Naive thymus-derived CD4-positive, alpha-beta T cell (primary cell): ENCODE measurements around the gene CIRBP. TPM values are rescaled to one million over a fixed set of nuclear protein-coding genes. Genes with fewer than 3 reads are reported as not detected.
A peak's percentile ranks its signal among the peaks of the same experiment; 100 is the strongest.

Experiments used
- ATAC-seq: fragments of 150-1000 bp; cut with Tn5 transposase; 2 replicates; pipeline ENCODE4 v1.10.0; 2021; ENCODE audit warnings: mild to moderate bottlenecking, moderate library complexity
- CTCF ChIA-PET: fragments of 350-600 bp; sonication (Branson Sonifier 250); formaldehyde crosslinking; loops from one replicate; lab custom pipeline; 2021; ENCODE audit warnings: antibody characterized with exemption; lab: Charles Lee
- POLR2A ChIA-PET: fragments of 350-600 bp; sonication (Branson Sonifier 250); formaldehyde crosslinking; loops from one replicate; lab custom pipeline; 2021; ENCODE audit warnings: antibody characterized with exemption, inconsistent platforms; lab: Charles Lee
- DNase-seq, 9 donors: peaks; one replicate each; pipeline versions ENCODE4 v3.0.0 to v3.0.0-alpha.2; 2020 to 2022; ENCODE audit warnings: mixed read lengths in 1 of 9
- H3K27ac ChIP-seq: one replicate; pipeline ENCODE4 v1.7.0; 2013; ENCODE audit warnings: mild to moderate bottlenecking, low read depth, low read length, moderate library complexity
- H3K27me3 ChIP-seq, 2 donors: one replicate each; pipeline ENCODE4 v1.7.0; 2013; ENCODE audit warnings: low read length in 2 of 2, mild to moderate bottlenecking in 2 of 2, moderate library complexity in 2 of 2; ENCODE audit not compliant: control insufficient read depth in 2 of 2, insufficient read depth in 2 of 2
- H3K36me3 ChIP-seq, 3 experiments: 1 replicate in 2 of 3; 2 replicates in 1 of 3; pipeline ENCODE4 v1.7.0; 2013; ENCODE audit warnings: low read length in 3 of 3, mild to moderate bottlenecking in 3 of 3, moderate library complexity in 1 of 3; ENCODE audit not compliant: insufficient read depth in 3 of 3, control insufficient read depth in 2 of 3
- H3K4me1 ChIP-seq, 2 donors: one replicate each; pipeline ENCODE4 v1.7.0; 2013; ENCODE audit warnings: low read length in 2 of 2, mild to moderate bottlenecking in 2 of 2, moderate library complexity in 1 of 2; ENCODE audit not compliant: control insufficient read depth in 2 of 2, insufficient read depth in 2 of 2
- H3K4me3 ChIP-seq: 2 replicates; pipeline ENCODE4 v1.7.0; 2013; ENCODE audit warnings: mild to moderate bottlenecking, low read length
- H3K9me3 ChIP-seq, 3 experiments: 1 replicate in 2 of 3; 2 replicates in 1 of 3; pipeline ENCODE4 v1.7.0; 2013; ENCODE audit warnings: low read length in 3 of 3; ENCODE audit not compliant: control insufficient read depth in 2 of 3
- H3K27ac Mint-ChIP-seq, 9 donors: one replicate each; pipeline ENCODE4 v1.8.0; 2020 to 2022; ENCODE audit warnings: mixed read lengths in 9 of 9, mild to moderate bottlenecking in 8 of 9, moderate library complexity in 5 of 9, inconsistent platforms in 2 of 9
- H3K27me3 Mint-ChIP-seq, 5 donors: one replicate each; pipeline ENCODE4 v1.8.0; 2021 to 2022; ENCODE audit warnings: mixed read lengths in 5 of 5, mild to moderate bottlenecking in 1 of 5
- H3K36me3 Mint-ChIP-seq, 5 donors: one replicate each; pipeline ENCODE4 v1.8.0; 2020 to 2022; ENCODE audit warnings: mixed read lengths in 5 of 5, mild to moderate bottlenecking in 3 of 5, inconsistent platforms in 1 of 5
- H3K4me1 Mint-ChIP-seq, 7 donors: one replicate each; pipeline ENCODE4 v1.8.0; 2020 to 2022; ENCODE audit warnings: mixed read lengths in 7 of 7, mild to moderate bottlenecking in 3 of 7, inconsistent platforms in 1 of 7
- H3K4me3 Mint-ChIP-seq, 10 donors: one replicate each; pipeline ENCODE4 v1.8.0; 2020 to 2022; ENCODE audit warnings: mild to moderate bottlenecking in 10 of 10, mixed read lengths in 10 of 10, moderate library complexity in 6 of 10, inconsistent platforms in 2 of 10
- H3K9me3 Mint-ChIP-seq, 11 donors: one replicate each; pipeline ENCODE4 v1.8.0; 2020 to 2022; ENCODE audit warnings: mixed read lengths in 11 of 11, mild to moderate bottlenecking in 4 of 11, inconsistent platforms in 1 of 11, moderate library complexity in 1 of 11
- intact Hi-C, 2 donors: fragments of 100-400 bp; cut with micrococcal nuclease; formaldehyde crosslinking; loops; one replicate each; pipeline ENCODE4 v1.15.1; 2023
- polyA plus RNA-seq, 2 donors: library from polyadenylated mRNA; unstranded; fragments of 300-500 nt; fragmentation: Illumina TruSeq; gene quantifications; one replicate each; pipeline ENCODE4 v1.2.3, GENCODE V29; 2021
- total RNA-seq, 6 experiments: library from RNA in 5 of 6; stranded (reverse) in 5 of 6; gene quantifications; 1 replicate in 5 of 6; 2 replicates in 1 of 6; pipeline ENCODE4 v1.2.3 and lab custom pipeline; 2021 to 2026

The CIRBP gene
- total and polyA plus RNA-seq, 7 experiments from 2014 or later: 233 to 629 (median 410) TPM

DNA sequence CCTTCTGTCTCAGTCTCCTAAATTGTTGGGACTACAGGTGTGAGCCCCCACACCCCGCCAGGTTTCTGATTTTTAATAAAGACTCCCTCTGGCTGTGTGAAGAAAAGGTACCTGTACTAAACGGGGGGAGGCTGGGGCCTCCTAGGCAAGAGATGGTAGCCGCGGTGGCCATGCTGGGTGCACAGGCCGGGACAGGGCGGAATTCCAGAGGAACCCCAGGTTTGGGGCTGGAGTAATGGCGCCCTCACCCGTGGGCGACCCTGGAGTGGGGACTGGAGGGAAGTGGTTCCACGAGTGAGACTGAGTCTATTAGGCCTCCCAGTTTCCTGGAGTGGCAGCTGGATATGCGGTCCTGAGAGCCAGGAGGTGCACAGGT, 29.7 kb upstream of the CIRBP start:
- peak overlapping the region in 8 of 9 donors; percentile 29 to 93 (median 86) for H3K27ac Mint-ChIP-seq

DNA sequence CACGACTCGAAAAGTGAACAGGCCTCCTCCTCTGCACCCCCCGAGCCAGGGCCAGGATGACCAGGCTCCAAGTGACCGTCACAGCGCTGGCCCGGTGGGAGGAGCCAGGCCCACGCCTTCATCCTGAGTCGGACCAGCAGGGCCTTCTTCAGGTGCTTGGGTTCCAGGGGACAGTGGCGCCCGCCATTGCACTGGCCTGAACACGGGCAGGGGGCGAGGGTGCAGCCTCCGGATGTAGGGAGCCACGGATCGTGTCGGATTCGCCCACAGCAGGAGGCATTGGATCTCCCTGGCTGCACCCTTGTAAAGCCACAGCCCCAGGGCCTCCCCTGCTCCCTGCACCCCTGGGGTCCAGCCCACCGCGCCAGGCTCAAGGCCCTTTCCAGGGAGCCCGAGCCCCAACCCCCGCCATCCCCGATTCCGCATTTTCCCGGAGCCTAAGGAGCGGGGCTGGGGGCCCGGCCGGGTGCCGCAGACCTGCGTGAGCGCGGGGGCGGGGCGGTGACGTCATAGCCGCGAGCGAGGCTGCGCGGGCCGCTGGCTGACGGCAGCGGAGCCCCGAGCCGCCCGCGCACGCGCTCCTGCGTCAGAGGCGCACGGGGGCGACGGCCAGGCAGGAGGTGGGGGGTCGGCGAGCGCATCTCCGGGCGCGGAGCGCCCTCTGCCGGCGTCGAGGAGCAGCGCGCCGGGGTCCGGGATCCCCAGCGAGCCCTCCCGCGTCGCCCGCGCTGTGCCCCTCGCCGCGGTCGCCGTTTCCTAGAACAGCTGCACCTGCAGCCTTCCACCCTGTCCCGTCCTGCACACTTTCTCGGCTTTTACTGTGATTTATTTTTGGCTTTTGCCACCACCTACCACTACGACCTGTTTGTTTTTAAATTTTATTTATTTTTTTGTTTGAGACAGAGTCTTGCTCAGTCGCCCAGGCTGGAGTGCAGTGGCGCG, 29.1 kb upstream of the CIRBP start:
- Histone ChIP-seq H3K4me1 (peaks cover 27 to 31% of the 10 kb centered on the region in 2 donors), H3K36me3 (no peaks in the 10 kb centered on the region), H3K27me3 (no peaks in the 10 kb centered on the region), H3K27ac (peak overlapping the region; percentile 73), H3K4me3 (peak overlapping the region; percentile 57), H3K9me3 (no peaks in the 10 kb centered on the region)
- ATAC-seq: peak; percentile 81
- ChIA-PET POLR2A (interaction anchor here (0.6 to 7.7 kb wide), 6 partner anchors 22 to 152 kb away, joined by 3 to 366 read pairs (median 7); partner anchors contain the start of genes CIRBP and FAM174C), CTCF (interaction anchor here (1.0 to 1.6 kb wide), 3 partner anchors 26 to 126 kb away, joined by 3 to 5 read pairs (median 4); partner anchors contain the start of gene CIRBP)
- Mint-ChIP-seq H3K27me3 (peaks cover 4 to 22% (median 9%) of the 10 kb centered on the region in 5 donors), H3K4me3 (peak overlapping the region; percentile 21 to 96 (median 76)), H3K9me3 (peaks cover 0 to 3% (median 0%) of the 10 kb centered on the region in 11 donors), H3K4me1 (peaks cover 16 to 47% (median 25%) of the 10 kb centered on the region in 7 donors), H3K27ac (peak overlapping the region in 6 of 9 donors; percentile 70 to 93 (median 88)), H3K36me3 (peaks cover 0 to 2% (median 0%) of the 10 kb centered on the region in 5 donors)
- intact Hi-C loops: loop anchor here (1.0 to 10.0 kb wide), 11 partner anchors 35 to 575 kb away; partner anchors contain the start of genes ARHGAP45 (in 1 of the 2), DAZAP1 (in 1 of the 2), GAMT (in 1 of the 2) and PTBP1 (in 1 of the 2)
- peak; percentile 92 to 98 (median 94) for DNase-seq

More for the DNA sequence above, 29.7 kb upstream of the CIRBP start:
- CTCF ChIA-PET: interaction anchor here (1.6 kb wide), 1 partner anchor 126 kb away, joined by 5 read pairs; no protein-coding TSS in a partner anchor
- H3K4me3 Mint-ChIP-seq: peak overlapping the region; percentile 25 to 93 (median 78)
- Histone ChIP-seq H3K27ac (peak overlapping the region; percentile 73), H3K4me1 (peaks cover 20 to 24% of the 10 kb centered on the region in 2 donors), H3K9me3 (no peaks in the 10 kb centered on the region), H3K27me3 (no peaks in the 10 kb centered on the region), H3K4me3 (no peak overlapping the region), H3K36me3 (no peaks in the 10 kb centered on the region)
- peaks cover 4 to 22% (median 9%) of the 10 kb centered on the region in 5 donors for H3K27me3 Mint-ChIP-seq
- H3K36me3 Mint-ChIP-seq: peaks cover 0 to 2% (median 0%) of the 10 kb centered on the region in 5 donors
- H3K4me1 Mint-ChIP-seq: peaks cover 14 to 43% (median 23%) of the 10 kb centered on the region in 7 donors
- intact Hi-C loops: no loop called here
- H3K9me3 Mint-ChIP-seq: peaks cover 0 to 3% (median 0%) of the 10 kb centered on the region in 11 donors
- ATAC-seq: no peak
- POLR2A ChIA-PET: interaction anchor here (0.6 to 2.7 kb wide), 3 partner anchors 29 to 106 kb away, joined by 3 to 17 read pairs (median 11); partner anchors contain the start of genes CIRBP and FAM174C
- no peak for DNase-seq

DNA sequence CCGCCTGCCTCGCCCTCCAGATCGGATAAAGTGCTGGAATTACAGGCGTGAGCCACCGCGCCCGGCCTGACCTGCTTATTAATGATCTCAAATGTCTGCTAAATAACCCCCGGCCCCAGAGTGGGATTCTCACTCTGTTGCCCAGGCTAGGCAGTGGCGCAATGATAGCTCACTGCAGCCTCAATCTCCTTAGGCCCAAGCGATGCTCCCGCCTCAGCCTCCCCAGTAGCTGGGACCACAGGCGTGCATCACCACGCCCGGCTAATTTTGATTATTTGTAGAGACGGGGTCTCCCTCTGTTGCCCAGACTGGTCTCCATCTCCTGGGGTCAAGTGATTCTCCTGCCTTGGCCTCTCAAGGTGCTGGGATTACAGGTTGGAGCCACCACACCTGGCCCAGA, 28.2 kb upstream of the CIRBP start:
- peak overlapping the region; percentile 57 for H3K4me3 ChIP-seq

DNA sequence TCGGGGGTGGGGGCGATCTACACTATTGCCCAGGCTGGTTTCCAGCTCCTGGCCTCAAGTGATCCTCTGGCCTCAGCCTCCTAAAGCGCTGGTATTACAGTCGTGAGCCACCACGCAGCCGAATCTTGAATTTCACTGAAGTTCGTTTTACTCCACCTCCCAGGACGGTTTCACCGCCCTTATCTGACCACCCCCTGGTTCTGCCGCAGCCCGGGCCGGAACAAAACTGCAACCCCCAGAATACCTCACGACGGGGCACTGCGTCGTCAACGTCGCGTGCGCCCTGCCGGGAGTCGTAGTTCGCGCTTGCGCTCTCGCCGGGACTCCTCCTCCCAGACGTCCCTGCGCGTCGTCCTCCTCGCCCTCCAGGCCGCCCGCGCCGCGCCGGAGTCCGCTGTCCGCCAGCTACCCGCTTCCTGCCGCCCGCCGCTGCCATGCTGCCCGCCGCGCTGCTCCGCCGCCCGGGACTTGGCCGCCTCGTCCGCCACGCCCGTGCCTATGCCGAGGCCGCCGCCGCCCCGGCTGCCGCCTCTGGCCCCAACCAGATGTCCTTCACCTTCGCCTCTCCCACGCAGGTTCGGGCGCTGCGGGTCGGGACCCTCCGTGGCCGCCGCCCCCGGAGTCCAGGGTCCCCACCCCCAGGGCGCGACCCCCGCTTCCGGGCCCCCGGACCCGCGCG, 27.6 kb upstream of the CIRBP start, which contains the start of gene ATP5F1D:
Gene ATP5F1D, plus strand, starts transcription at position 335 of the 679 bp plus-strand sequence. Its CDS starts 100 bp downstream, at position 435.
- peaks cover 4 to 18% (median 9%) of the 10 kb centered on the region in 5 donors for H3K27me3 Mint-ChIP-seq
- H3K4me1 Mint-ChIP-seq: peaks cover 16 to 47% (median 25%) of the 10 kb centered on the region in 7 donors
- Histone ChIP-seq H3K27ac (peak within 1 kb of the TSS; percentile 82), H3K4me1 (peaks cover 29 to 33% of the 10 kb centered on the region in 2 donors), H3K9me3 (no peaks in the 10 kb centered on the region), H3K36me3 (no peaks in the 10 kb centered on the region), H3K27me3 (no peaks in the 10 kb centered on the region), H3K4me3 (peak within 1 kb of the TSS; percentile 57)
- H3K27ac Mint-ChIP-seq: peak within 1 kb of the TSS; percentile 81 to 96 (median 93)
- POLR2A ChIA-PET: interaction anchor here (0.6 to 7.7 kb wide), 5 partner anchors 21 to 378 kb away, joined by 3 to 366 read pairs (median 3); partner anchors contain the start of genes CIRBP and FAM174C
- DNase-seq (peak; percentile 76 to 91 (median 85)), ATAC-seq (peak; percentile 74)
- CTCF ChIA-PET: interaction anchor here (1.3 kb wide), 1 partner anchor 25 kb away, joined by 3 read pairs; no protein-coding TSS in a partner anchor
- H3K4me3 Mint-ChIP-seq: peak within 1 kb of the TSS; percentile 86 to 96 (median 90)
- peaks cover 0 to 3% (median 0%) of the 10 kb centered on the region in 11 donors for H3K9me3 Mint-ChIP-seq
- intact Hi-C loops: loop anchor here (1.0 to 10.0 kb wide), 14 partner anchors 28 to 577 kb away; partner anchors contain the start of genes RNU6-2 (in 2 of the 2), TMEM259 (in 2 of the 2), ARHGAP45 (in 1 of the 2) and CIRBP (in 1 of the 2)
- peaks cover 0 to 2% (median 0%) of the 10 kb centered on the region in 5 donors for H3K36me3 Mint-ChIP-seq

More for the DNA sequence above, 28.2 kb upstream of the CIRBP start:
- Histone ChIP-seq H3K27ac (peak overlapping the region; percentile 82), H3K4me1 (peaks cover 29 to 33% of the 10 kb centered on the region in 2 donors), H3K27me3 (no peaks in the 10 kb centered on the region), H3K36me3 (no peaks in the 10 kb centered on the region), H3K9me3 (no peaks in the 10 kb centered on the region)
- no peak for DNase-seq
- Mint-ChIP-seq H3K27ac (peak overlapping the region; percentile 41 to 96 (median 92)), H3K36me3 (peaks cover 0 to 2% (median 0%) of the 10 kb centered on the region in 5 donors), H3K27me3 (peaks cover 4 to 22% (median 9%) of the 10 kb centered on the region in 5 donors), H3K4me3 (peak overlapping the region; percentile 86 to 96 (median 90)), H3K9me3 (peaks cover 0 to 3% (median 0%) of the 10 kb centered on the region in 11 donors), H3K4me1 (peaks cover 16 to 47% (median 25%) of the 10 kb centered on the region in 7 donors)
- intact Hi-C loops: loop anchor here (1.0 to 10.0 kb wide), 16 partner anchors 28 to 576 kb away; partner anchors contain the start of genes RNU6-2 (in 2 of the 2), STK11 (in 2 of the 2), TMEM259 (in 2 of the 2) and ARHGAP45 (in 1 of the 2)
- no peak for ATAC-seq
- ChIA-PET POLR2A (interaction anchor here (0.6 to 7.7 kb wide), 6 partner anchors 22 to 377 kb away, joined by 3 to 366 read pairs (median 3); partner anchors contain the start of genes CIRBP and FAM174C), CTCF (interaction anchor here (1.0 to 1.3 kb wide), 2 partner anchors 25 to 28 kb away, joined by 3 to 4 read pairs; partner anchors contain the start of gene CIRBP)
